DMS153 treated with DMSO at 0.1 percent for 48 hours (cell line): Measurements from ENCODE around the gene WDR73.
A peak's percentile ranks its signal among the peaks of the same experiment; 100 is the strongest.
"Not testable (repeated sequence)": the region's sequence is repeated elsewhere in the genome, so short reads cannot be mapped to it uniquely, and the experiment has no call there.

Source experiments
- DNase-seq: peaks from one replicate; lab custom pipeline; 2025; ENCODE audit not compliant: unreplicated experiment; lab: John Stamatoyannopoulos, UW

WDR73 gene

DNA sequence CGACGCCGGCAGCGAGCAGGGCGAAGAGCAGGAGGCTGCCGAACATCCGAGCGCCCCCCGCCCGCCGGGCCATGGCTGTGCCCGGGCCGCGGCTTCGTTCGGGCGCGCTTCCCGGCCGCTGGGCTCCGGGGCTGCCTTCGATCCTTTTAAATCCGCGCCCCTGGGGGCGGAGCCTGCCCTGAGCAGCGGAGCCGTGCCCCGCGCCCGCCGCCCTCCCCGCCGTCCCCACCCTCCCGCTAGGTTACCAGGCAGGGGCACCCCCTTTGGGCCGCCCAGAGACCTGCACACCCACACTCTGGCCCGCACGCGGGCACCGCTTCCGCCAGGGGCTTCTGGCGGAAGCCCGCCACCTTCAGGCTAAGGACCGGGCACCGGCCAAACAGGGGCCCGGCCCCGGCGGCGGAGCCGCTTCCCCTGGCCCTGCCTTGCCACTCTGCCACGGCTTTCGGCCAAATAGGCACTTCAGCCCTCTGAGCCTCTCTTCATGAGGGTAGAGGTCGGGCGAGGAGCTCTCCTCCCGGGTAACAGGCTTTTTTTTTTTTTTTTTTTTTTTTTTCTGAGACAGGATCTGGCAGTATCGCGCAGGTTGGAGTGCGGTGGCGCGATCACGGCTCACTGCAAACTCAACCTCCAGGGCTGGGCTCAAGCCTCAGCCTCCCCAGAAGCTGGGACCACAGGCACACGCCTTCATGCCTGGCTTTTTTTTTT lies 4.2 kb upstream of the WDR73 start, which contains the start of gene NMB:
NMB (minus strand) TSS at position 120 of the 708 bp plus-strand sequence; CDS start at position 73, 47 bp downstream.
- DNase-seq, result peak; percentile 29

DNA sequence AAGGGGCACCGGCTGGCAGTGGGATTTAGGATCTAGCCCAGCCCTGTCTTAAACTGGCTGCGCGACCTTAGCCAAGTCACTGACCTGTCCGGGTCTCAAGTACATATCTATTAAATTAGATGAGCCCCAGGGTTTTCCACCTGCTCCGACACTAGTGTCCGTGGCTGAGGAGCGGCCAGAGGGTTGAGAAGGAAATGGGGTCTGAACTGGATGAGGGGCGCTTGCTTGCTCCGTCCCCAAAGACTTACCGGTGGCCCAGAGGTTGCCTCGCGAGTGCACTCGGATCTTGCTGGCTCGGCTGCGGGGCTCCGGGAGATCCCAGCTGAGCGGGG lies 3.6 kb upstream of the WDR73 start:
- DNase-seq, result no peak

DNA sequence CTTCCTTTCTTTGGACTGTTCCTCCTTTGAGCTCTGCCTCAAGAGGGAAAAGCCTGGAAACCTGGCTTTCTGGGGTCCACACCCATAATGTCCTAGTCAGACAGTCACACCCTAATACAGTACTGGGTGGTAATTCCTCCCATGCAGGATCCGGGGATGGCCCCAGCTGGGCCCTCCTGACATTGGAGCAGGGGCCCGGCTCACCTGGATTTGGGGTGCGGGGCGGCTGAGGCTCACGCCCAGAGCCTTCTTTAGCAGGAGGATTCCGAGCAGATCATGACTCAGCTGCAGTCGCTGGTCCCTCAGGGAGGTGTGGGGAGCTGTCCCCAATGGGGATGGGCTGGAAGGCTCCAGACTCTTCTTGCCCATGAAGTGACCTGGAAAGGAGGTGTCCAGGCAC lies 2.9 kb upstream of the WDR73 start:
- no peak for DNase-seq

GRCh38 chr15:84654689-84655453 lies 788 bp upstream of the WDR73 start:
- peak; percentile 36 for DNase-seq

DNA sequence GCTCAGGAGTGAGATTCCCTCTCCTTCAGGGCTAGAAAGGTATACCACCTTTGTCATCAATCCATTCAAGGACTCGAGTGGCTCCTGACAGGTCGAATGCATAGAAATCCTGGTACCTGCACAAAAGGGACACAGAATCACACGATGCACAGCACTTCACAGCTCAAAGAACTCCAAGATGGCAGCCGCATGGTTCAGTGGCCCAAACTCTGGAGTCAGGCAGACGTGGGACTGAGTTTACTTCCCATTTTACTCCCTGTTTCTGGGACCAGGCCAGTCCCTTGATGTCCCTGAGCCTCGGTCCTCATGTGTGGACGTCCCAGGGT lies 536 bp downstream of the WDR73 start:
- DNase-seq, result no peak

GRCh38 chr15:84649706-84650105 lies 4.4 kb downstream of the WDR73 start:
- no peak for DNase-seq

DNA sequence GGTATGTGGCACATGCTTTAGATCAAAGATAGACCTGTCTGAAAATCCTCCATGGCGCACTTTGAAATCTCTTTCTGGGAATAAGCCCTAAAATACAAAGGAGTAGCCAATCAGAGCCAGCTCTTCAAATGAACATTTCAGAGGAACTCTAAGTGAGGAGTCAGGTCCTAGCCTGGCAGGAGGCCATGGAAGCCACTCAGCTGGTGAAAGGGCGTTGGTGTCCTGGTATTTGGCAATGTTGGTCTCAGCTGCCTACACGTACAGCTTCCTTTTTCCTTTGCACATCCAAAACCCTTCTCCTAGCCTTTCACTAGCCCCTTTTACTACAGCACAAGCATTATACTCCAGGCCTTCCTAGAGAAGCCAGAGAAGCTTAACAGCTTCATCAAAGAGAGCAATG lies 5.5 kb downstream of the WDR73 start:
- DNase-seq, result no peak

GRCh38 chr15:84647726-84648125 lies 6.4 kb downstream of the WDR73 start:
- DNase-seq, result no peak

DNA sequence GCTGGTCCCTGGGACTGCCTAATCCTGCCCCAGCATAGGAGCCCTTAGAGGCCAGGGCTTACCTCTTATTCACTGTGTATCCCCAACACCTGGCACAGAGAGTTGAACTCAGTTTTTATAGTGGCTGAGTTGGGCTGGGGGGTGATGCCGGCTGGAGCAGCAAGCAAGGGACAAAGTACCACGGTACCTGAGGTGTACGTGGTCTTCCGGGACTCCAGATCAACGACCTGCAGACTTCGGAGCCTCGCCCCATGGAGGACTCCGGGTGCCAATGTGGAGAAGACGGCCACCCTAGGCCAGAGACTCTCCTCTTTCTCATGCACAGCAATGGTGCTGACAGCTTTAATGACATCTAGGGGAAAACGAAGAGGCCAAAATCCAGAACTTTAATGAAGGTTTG lies 8.1 kb downstream of the WDR73 start:
- DNase-seq, result no peak

DNA sequence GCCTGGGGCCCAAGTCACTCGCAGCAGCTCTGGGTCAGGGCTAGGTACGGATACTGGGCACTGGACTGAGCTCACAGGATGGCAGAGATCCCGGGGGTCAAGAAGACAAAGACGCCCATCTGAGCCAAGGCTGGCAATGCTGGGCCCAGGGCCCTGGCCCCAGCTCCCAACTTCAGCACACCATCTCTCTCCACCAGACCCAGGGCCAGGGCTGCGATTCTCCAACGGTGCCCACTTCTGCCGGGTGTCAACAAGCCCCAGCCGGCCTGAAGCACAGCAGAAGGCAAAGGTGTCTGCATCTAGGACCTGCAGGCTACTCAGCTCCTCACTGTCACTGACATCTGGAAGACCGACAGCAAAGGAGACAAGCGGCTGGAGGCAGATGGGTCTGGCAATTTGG lies 8.6 kb downstream of the WDR73 start:
- no peak for DNase-seq

- no peak for DNase-seq
These were observed 10.2 kb downstream of the WDR73 start for GRCh38 chr15:84643838-84644237.

- not testable (repeated sequence) for DNase-seq
These were observed 11.4 kb downstream of the WDR73 start for GRCh38 chr15:84642640-84643039.

GRCh38 chr15:84641871-84642270 lies 12.2 kb downstream of the WDR73 start:
- not testable (repeated sequence) for DNase-seq

DNA sequence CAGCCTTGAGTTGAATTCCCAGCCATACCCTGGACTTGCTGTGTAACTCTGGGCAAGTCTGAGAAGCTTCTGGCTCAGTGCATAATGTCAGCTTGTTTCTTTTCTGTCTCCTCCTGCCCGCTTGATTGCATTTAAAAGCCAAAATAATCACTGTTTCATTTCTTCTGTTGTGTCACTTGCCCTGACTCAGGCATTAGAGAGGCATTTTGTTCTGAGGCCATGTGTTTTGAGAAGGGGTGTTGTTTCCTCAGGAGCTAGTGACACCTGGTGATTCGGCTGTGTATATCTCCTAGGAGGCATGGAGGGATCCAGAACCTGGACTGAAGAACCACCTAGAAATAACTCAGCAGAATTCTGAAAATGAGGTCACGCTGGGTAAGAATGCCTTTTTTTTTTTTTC lies 16.0 kb downstream of the WDR73 start:
- no peak for DNase-seq

- no peak for DNase-seq
These were observed 19.8 kb downstream of the WDR73 start for GRCh38 chr15:84634228-84634837.

GRCh38 chr15:84633311-84634227 lies 20.5 kb downstream of the WDR73 start:
- DNase-seq, result no peak

GRCh38 chr15:84631706-84632272 lies 22.3 kb downstream of the WDR73 start:
- no peak for DNase-seq

DNA sequence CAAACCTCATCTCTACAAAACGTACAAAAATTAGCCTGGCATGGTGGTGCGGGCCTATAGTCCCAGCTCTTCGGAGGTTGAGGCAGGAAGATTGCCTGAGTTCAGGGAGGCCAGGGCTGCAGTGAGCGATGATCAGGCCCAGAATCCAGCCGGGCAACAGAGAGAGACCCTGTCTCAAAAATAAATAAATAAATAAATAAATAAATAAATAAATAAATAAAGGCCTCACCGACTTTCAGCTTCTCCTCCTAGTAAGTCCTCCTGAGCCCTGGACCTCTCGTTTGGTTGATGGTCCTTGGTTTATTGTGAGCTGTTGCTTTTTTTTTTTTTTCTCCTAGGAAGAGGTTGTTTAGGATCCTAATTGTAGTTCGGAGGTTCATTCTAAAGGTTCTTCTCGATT lies 25.1 kb downstream of the WDR73 start:
- no peak for DNase-seq

DNA sequence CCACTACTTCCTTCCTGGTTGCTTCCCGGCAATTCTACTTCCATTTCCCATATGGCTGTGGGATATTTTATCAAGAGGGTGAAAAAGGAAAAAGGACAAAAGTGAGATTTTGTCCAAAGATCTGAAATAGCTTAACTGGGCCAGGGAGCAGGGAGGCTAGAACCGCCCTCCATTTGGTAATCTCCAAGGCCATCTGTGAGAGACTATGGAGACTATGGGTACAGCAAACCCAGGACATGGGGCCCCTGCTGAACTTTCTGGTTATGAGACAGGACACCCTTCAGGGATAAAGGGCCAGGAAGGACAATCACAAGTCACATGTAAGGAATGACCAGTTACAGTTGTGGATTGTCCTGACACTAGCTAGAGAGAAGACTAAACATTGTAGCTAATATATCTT lies 29.0 kb downstream of the WDR73 start:
- no peak for DNase-seq

GRCh38 chr15:84624359-84624758 lies 29.7 kb downstream of the WDR73 start:
- DNase-seq, result no peak
